Activated naive CD8-positive, alpha-beta T cell (primary cell): ENCODE results near the gene MCM3AP.
"Not testable (repeated sequence)": the region's sequence is repeated elsewhere in the genome, so short reads cannot be mapped to it uniquely, and the experiment has no call there.

Experiments
- H3K27ac Mint-ChIP-seq: one replicate; pipeline ENCODE4 v1.8.0; 2021; ENCODE audit warnings: mixed read lengths
- H3K27me3 Mint-ChIP-seq: one replicate; pipeline ENCODE4 v1.8.0; 2021; ENCODE audit warnings: mixed read lengths
- H3K36me3 Mint-ChIP-seq: one replicate; pipeline ENCODE4 v1.8.0; 2021; ENCODE audit warnings: mixed read lengths
- H3K4me1 Mint-ChIP-seq: one replicate; pipeline ENCODE4 v1.8.0; 2021; ENCODE audit warnings: low read depth, mixed read lengths
- H3K4me3 Mint-ChIP-seq: one replicate; pipeline ENCODE4 v1.8.0; 2021; ENCODE audit warnings: mild to moderate bottlenecking, mixed read lengths
- H3K9me3 Mint-ChIP-seq: one replicate; pipeline ENCODE4 v1.8.0; 2021; ENCODE audit warnings: low read depth, mixed read lengths

MCM3AP gene

GRCh38 chr21:46318464-46318845 lies 33.0 kb upstream of the MCM3AP start:
- no peak overlapping the region for H3K4me3 Mint-ChIP-seq
- no peak overlapping the region for H3K27ac Mint-ChIP-seq
- H3K4me1 Mint-ChIP-seq: peaks cover 21% of the 10 kb centered on the region
- no peaks in the 10 kb centered on the region for H3K27me3 Mint-ChIP-seq
- no peaks in the 10 kb centered on the region for H3K36me3 Mint-ChIP-seq
- H3K9me3 Mint-ChIP-seq: no peaks in the 10 kb centered on the region

- H3K9me3 Mint-ChIP-seq: no peaks in the 10 kb centered on the region
- H3K36me3 Mint-ChIP-seq: no peaks in the 10 kb centered on the region
- no peaks in the 10 kb centered on the region for H3K27me3 Mint-ChIP-seq
- H3K27ac Mint-ChIP-seq: no peak overlapping the region
- H3K4me1 Mint-ChIP-seq: peaks cover 17% of the 10 kb centered on the region
- no peak overlapping the region for H3K4me3 Mint-ChIP-seq
Measured at GRCh38 chr21:46317710-46318463, 32.5 kb upstream of the MCM3AP start.

GRCh38 chr21:46316708-46317324 lies 31.4 kb upstream of the MCM3AP start:
- Mint-ChIP-seq H3K4me1 (peaks cover 7% of the 10 kb centered on the region), H3K36me3 (no peaks in the 10 kb centered on the region), H3K4me3 (no peak overlapping the region), H3K9me3 (no peaks in the 10 kb centered on the region), H3K27ac (no peak overlapping the region), H3K27me3 (no peaks in the 10 kb centered on the region)

GRCh38 chr21:46314441-46315020 lies 29.1 kb upstream of the MCM3AP start:
- no peaks in the 10 kb centered on the region for H3K9me3 Mint-ChIP-seq
- H3K27me3 Mint-ChIP-seq: no peaks in the 10 kb centered on the region
- no peak overlapping the region for H3K4me3 Mint-ChIP-seq
- no peaks in the 10 kb centered on the region for H3K36me3 Mint-ChIP-seq
- no peak overlapping the region for H3K27ac Mint-ChIP-seq
- H3K4me1 Mint-ChIP-seq: no peaks in the 10 kb centered on the region

GRCh38 chr21:46312949-46313348 lies 27.5 kb upstream of the MCM3AP start:
- Mint-ChIP-seq H3K4me1 (no peaks in the 10 kb centered on the region), H3K4me3 (no peak overlapping the region), H3K27me3 (no peaks in the 10 kb centered on the region), H3K9me3 (no peaks in the 10 kb centered on the region), H3K36me3 (no peaks in the 10 kb centered on the region), H3K27ac (no peak overlapping the region)

- Mint-ChIP-seq H3K27ac (no peak overlapping the region), H3K4me3 (no peak overlapping the region), H3K9me3 (no peaks in the 10 kb centered on the region), H3K27me3 (no peaks in the 10 kb centered on the region), H3K36me3 (peaks cover 2% of the 10 kb centered on the region), H3K4me1 (no peaks in the 10 kb centered on the region)
Measured at GRCh38 chr21:46311568-46311967, 26.2 kb upstream of the MCM3AP start.

GRCh38 chr21:46310260-46310659 lies 24.8 kb upstream of the MCM3AP start:
- not testable (repeated sequence) for H3K27me3 Mint-ChIP-seq, H3K36me3 Mint-ChIP-seq, H3K4me1 Mint-ChIP-seq, H3K4me3 Mint-ChIP-seq, H3K27ac Mint-ChIP-seq, H3K9me3 Mint-ChIP-seq

- H3K27ac Mint-ChIP-seq: no peak overlapping the region
- no peaks in the 10 kb centered on the region for H3K27me3 Mint-ChIP-seq
- H3K36me3 Mint-ChIP-seq: peaks cover 8% of the 10 kb centered on the region
- H3K4me3 Mint-ChIP-seq: no peak overlapping the region
- H3K4me1 Mint-ChIP-seq: no peaks in the 10 kb centered on the region
- H3K9me3 Mint-ChIP-seq: no peaks in the 10 kb centered on the region
Measured at GRCh38 chr21:46308431-46308830, 23.0 kb upstream of the MCM3AP start.

- no peak overlapping the region for H3K4me3 Mint-ChIP-seq
- H3K27ac Mint-ChIP-seq: no peak overlapping the region
- H3K4me1 Mint-ChIP-seq: no peaks in the 10 kb centered on the region
- H3K36me3 Mint-ChIP-seq: peaks cover 8% of the 10 kb centered on the region
- H3K27me3 Mint-ChIP-seq: no peaks in the 10 kb centered on the region
- H3K9me3 Mint-ChIP-seq: no peaks in the 10 kb centered on the region
Measured at GRCh38 chr21:46307625-46308024, 22.2 kb upstream of the MCM3AP start.

GRCh38 chr21:46304955-46305354 lies 19.5 kb upstream of the MCM3AP start:
- Mint-ChIP-seq H3K27me3 (no peaks in the 10 kb centered on the region), H3K9me3 (no peaks in the 10 kb centered on the region), H3K27ac (no peak overlapping the region), H3K4me1 (no peaks in the 10 kb centered on the region), H3K4me3 (no peak overlapping the region), H3K36me3 (peaks cover 8% of the 10 kb centered on the region)

- Mint-ChIP-seq H3K36me3 (peaks cover 8% of the 10 kb centered on the region), H3K9me3 (no peaks in the 10 kb centered on the region), H3K27ac (no peak overlapping the region), H3K4me1 (no peaks in the 10 kb centered on the region), H3K4me3 (no peak overlapping the region), H3K27me3 (no peaks in the 10 kb centered on the region)
Measured at GRCh38 chr21:46304437-46304836, 19.0 kb upstream of the MCM3AP start.

GRCh38 chr21:46301759-46302158 lies 16.3 kb upstream of the MCM3AP start:
- Mint-ChIP-seq H3K36me3 (peaks cover 7% of the 10 kb centered on the region), H3K4me3 (no peak overlapping the region), H3K27me3 (no peaks in the 10 kb centered on the region), H3K4me1 (peaks cover 2% of the 10 kb centered on the region), H3K27ac (no peak overlapping the region), H3K9me3 (no peaks in the 10 kb centered on the region)

- H3K27me3 Mint-ChIP-seq: no peaks in the 10 kb centered on the region
- H3K9me3 Mint-ChIP-seq: no peaks in the 10 kb centered on the region
- H3K36me3 Mint-ChIP-seq: peaks cover 2% of the 10 kb centered on the region
- H3K27ac Mint-ChIP-seq: no peak overlapping the region
- no peak overlapping the region for H3K4me3 Mint-ChIP-seq
- peaks cover 4% of the 10 kb centered on the region for H3K4me1 Mint-ChIP-seq
Measured at GRCh38 chr21:46299167-46299566, 13.8 kb upstream of the MCM3AP start.

GRCh38 chr21:46297338-46298271 lies 12.2 kb upstream of the MCM3AP start:
- H3K27ac Mint-ChIP-seq: no peak overlapping the region
- H3K27me3 Mint-ChIP-seq: no peaks in the 10 kb centered on the region
- peaks cover 2% of the 10 kb centered on the region for H3K36me3 Mint-ChIP-seq
- H3K4me1 Mint-ChIP-seq: peaks cover 4% of the 10 kb centered on the region
- peak overlapping the region; percentile 80 for H3K4me3 Mint-ChIP-seq
- no peaks in the 10 kb centered on the region for H3K9me3 Mint-ChIP-seq
